ENCODE results near the gene NR2F1-AS1.

GRCh38 chr5:93381057-93381456 is 200.0 kb downstream of the NR2F1-AS1 start:
- TF ChIP-seq, protein P1, sequence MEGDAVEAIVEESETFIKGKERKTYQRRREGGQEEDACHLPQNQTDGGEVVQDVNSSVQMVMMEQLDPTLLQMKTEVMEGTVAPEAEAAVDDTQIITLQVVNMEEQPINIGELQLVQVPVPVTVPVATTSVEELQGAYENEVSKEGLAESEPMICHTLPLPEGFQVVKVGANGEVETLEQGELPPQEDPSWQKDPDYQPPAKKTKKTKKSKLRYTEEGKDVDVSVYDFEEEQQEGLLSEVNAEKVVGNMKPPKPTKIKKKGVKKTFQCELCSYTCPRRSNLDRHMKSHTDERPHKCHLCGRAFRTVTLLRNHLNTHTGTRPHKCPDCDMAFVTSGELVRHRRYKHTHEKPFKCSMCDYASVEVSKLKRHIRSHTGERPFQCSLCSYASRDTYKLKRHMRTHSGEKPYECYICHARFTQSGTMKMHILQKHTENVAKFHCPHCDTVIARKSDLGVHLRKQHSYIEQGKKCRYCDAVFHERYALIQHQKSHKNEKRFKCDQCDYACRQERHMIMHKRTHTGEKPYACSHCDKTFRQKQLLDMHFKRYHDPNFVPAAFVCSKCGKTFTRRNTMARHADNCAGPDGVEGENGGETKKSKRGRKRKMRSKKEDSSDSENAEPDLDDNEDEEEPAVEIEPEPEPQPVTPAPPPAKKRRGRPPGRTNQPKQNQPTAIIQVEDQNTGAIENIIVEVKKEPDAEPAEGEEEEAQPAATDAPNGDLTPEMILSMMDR (IDR thresholded peaks at IDR 0.05 in 4 of 5, conservative IDR thresholded peaks at IDR 0.05 in 1 of 5): no peak
- no peak for TF ChIP-seq POLR2A (IDR thresholded peaks at IDR 0.05)

All from gastrocnemius medialis (tissue), 4 donors.